Spleen (tissue), 7 donors: ENCODE results near the gene COL6A3.

ENCODE experiments used
- POLR2A ChIP-seq, 3 donors: fragments of 450-650 bp; IDR thresholded peaks; one replicate each; pipeline ENCODE4 v1.5.1; 2017; ENCODE audit warnings: antibody characterized with exemption in 3 of 3, mild to moderate bottlenecking in 1 of 3
- POLR2AphosphoS5 ChIP-seq, 3 donors: sonication (generic); formaldehyde crosslinking; IDR thresholded peaks; one replicate each; pipeline ENCODE4 v1.5.1; 2017; ENCODE audit warnings: antibody characterized with exemption in 3 of 3
- TF ChIP-seq, protein P1 (sequence below), 11 experiments: fragments of 200-600 bp in 7 of 11; fragments of 450-650 bp in 4 of 11; sonication (generic) in 4 of 11; IDR thresholded peaks in 8 of 11; conservative IDR thresholded peaks in 3 of 11; 1 replicate in 7 of 11; 2 replicates in 4 of 11; pipeline versions ENCODE4 v1.4.0 to v1.8.0; 2016 to 2021; ENCODE audit warnings: antibody characterized with exemption in 11 of 11, inconsistent platforms in 4 of 11, mild to moderate bottlenecking in 1 of 11
- donor health status: DM: no; HTN: no; CAD: no; lungs with moderate emphysema.
- donor health status: DM: no; HTN: no; CAD: no.
- donor health status: DM: no; HTN: no; CAD: no.

DNA sequence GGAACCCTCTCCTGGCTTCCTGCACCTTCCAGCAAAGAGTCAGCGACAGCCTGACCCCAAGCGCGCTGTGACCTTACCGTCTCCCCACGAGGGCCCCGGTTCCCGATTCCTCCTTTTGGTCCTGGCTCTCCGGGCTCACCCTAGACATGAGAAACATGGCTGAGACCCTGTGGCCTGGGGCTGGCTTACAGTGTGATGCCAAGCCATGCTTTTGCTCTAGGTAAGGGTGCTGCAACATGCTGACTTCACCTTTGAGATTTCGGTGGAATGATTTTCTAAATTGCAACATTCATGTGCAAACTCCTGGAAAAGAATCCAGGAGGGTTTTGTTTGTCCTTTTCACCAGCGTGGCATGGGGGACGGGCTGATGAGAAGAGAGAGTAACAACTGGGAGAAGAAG lies 63.9 kb downstream of the COL6A3 start:
- TF ChIP-seq, protein P1, sequence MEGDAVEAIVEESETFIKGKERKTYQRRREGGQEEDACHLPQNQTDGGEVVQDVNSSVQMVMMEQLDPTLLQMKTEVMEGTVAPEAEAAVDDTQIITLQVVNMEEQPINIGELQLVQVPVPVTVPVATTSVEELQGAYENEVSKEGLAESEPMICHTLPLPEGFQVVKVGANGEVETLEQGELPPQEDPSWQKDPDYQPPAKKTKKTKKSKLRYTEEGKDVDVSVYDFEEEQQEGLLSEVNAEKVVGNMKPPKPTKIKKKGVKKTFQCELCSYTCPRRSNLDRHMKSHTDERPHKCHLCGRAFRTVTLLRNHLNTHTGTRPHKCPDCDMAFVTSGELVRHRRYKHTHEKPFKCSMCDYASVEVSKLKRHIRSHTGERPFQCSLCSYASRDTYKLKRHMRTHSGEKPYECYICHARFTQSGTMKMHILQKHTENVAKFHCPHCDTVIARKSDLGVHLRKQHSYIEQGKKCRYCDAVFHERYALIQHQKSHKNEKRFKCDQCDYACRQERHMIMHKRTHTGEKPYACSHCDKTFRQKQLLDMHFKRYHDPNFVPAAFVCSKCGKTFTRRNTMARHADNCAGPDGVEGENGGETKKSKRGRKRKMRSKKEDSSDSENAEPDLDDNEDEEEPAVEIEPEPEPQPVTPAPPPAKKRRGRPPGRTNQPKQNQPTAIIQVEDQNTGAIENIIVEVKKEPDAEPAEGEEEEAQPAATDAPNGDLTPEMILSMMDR (IDR thresholded peaks at IDR 0.05 in 8 of 11, conservative IDR thresholded peaks at IDR 0.05 in 3 of 11): no peak
- TF ChIP-seq POLR2AphosphoS5 (IDR thresholded peaks at IDR 0.05): no peak
- TF ChIP-seq POLR2A (IDR thresholded peaks at IDR 0.05): no peak
